ENCODE measurements around the gene ZBTB6. TPM values are rescaled to one million over a fixed set of nuclear protein-coding genes. Genes with fewer than 3 reads are reported as not detected.
A peak's percentile ranks its signal among the peaks of the same experiment; 100 is the strongest.

The ZBTB6 gene
- total and polyA plus RNA-seq, 2 of the 13 experiments (the other 11 are each of a cell fraction or from before 2014, with no cell fraction given) = 3.7 to 7.1 TPM

DNA sequence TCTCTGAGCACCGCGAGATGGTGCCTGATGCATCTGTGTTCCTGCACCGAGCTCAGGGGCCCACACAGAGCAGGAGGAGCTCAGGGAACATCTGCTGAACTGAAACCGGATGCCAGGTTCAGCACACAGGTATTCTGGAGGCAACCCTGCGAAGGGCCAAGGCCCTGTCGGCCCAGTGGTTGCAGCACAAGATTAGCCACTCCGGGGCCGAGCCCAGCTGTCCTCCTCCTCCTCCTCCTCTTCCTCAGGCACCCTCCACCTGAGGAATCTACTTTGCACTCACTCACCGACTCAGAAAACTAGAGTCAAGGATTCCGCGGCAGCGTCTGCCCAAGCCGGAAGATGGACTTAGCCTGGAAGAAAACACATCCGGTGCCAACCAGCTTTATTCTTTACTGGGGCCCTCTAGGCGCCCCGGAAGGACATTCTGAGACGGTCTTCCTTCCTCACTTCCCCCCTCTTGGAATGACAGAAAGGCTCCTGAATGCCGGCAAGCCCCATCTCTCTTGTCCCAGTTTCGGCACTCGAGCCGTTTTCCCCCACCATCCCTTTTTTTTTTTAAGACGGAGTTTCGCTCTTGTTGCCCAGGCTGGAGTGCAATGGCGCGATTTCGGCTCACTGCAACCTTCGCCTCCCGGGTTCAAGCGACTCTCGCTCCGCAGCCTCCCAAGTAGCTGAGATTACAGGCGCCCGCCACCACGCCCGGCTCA, at the start of gene ZBTB6 (continued):
- TF ChIP-seq ERF (CRISPR knock-in tag; IDR thresholded peaks at IDR 0.05) (peak; percentile 44; the same call in 1 of the 2 replicates), TRIM22 (IDR thresholded peaks at IDR 0.05) (no peak), ZNF160 (CRISPR knock-in tag; IDR thresholded peaks at IDR 0.05) (peak; percentile 33; the same call in 1 of the 2 replicates), SNAPC2 (CRISPR knock-in tag; IDR thresholded peaks at IDR 0.05) (no peak), PITX1 (CRISPR knock-in tag; IDR thresholded peaks at IDR 0.05) (peak; percentile 74; the same call in 1 of the 2 replicates), HOXA3 (CRISPR knock-in tag; IDR thresholded peaks at IDR 0.05) (peak; percentile 59), HMG20B (CRISPR knock-in tag; conservative IDR thresholded peaks at IDR 0.05) (peak; percentile 29; the same call in 1 of the 2 replicates), ZNF274 (CRISPR knock-in tag; IDR thresholded peaks at IDR 0.05) (no peak), ELF1 (CRISPR knock-in tag; IDR thresholded peaks at IDR 0.05) (peak; percentile 88), MED1 (CRISPR knock-in tag; IDR thresholded peaks at IDR 0.05) (peak; percentile 54; the same call in 1 of the 2 replicates), MLXIP (CRISPR knock-in tag; IDR thresholded peaks at IDR 0.05; ENCODE audit: borderline replicate concordance) (0 out of 2 replicates have a peak, but pooled peaks have one; percentile 36), ZFP36L1 (CRISPR knock-in tag; IDR thresholded peaks at IDR 0.05) (no peak), KLF12 (CRISPR knock-in tag; IDR thresholded peaks at IDR 0.05; ENCODE audit: borderline replicate concordance) (no peak), TOPORS (CRISPR knock-in tag; IDR thresholded peaks at IDR 0.05) (0 out of 2 replicates have a peak, but pooled peaks have one; percentile 24), FOXP1 (IDR thresholded peaks at IDR 0.05) (no peak), FOXP1 (CRISPR knock-in tag; IDR thresholded peaks at IDR 0.05) (no peak), CREM (IDR thresholded peaks at IDR 0.05) (peak; percentile 81), CREM (CRISPR knock-in tag; IDR thresholded peaks at IDR 0.05) (no peak), ZBTB20 (CRISPR knock-in tag; IDR thresholded peaks at IDR 0.05; ENCODE audit: borderline replicate concordance, low read depth) (no peak), ARID4A (CRISPR knock-in tag; IDR thresholded peaks at IDR 0.05; ENCODE audit: borderline replicate concordance) (peak; percentile 92)

All from HepG2 (cell line).